Adipose tissue (tissue), 3 donors: ENCODE results near the gene BDKRB2. TPM values are rescaled to one million over a fixed set of nuclear protein-coding genes. Genes with fewer than 3 reads are reported as not detected.

Experiments
- H3K27ac ChIP-seq: one replicate; pipeline ENCODE4 v1.5.1; 2013; ENCODE audit warnings: low read depth, low read length
- WGBS, 3 donors: extraction: QIAGEN DNeasy Blood & Tissue Kit; methylation state at CpG; one replicate each; pipeline ENCODE4 v1.1.7; 2013; 5-methylcytosine and 5-hydroxymethylcytosine counted together
- polyA plus RNA-seq, 3 donors: library from polyadenylated mRNA; stranded (reverse); fragments of 200-250 nt; gene quantifications; one replicate each; pipeline ENCODE4 v1.2.3, GENCODE V29; 2013
- donor health status: healthy with polysubstance abuse.
- donor health status: Bipolar disorder and iron deficiency.
- donor health status: healthy.

Gene BDKRB2
- polyA plus RNA-seq, 3 donors: 4.2 to 22.6 (median 9.4) TPM

DNA sequence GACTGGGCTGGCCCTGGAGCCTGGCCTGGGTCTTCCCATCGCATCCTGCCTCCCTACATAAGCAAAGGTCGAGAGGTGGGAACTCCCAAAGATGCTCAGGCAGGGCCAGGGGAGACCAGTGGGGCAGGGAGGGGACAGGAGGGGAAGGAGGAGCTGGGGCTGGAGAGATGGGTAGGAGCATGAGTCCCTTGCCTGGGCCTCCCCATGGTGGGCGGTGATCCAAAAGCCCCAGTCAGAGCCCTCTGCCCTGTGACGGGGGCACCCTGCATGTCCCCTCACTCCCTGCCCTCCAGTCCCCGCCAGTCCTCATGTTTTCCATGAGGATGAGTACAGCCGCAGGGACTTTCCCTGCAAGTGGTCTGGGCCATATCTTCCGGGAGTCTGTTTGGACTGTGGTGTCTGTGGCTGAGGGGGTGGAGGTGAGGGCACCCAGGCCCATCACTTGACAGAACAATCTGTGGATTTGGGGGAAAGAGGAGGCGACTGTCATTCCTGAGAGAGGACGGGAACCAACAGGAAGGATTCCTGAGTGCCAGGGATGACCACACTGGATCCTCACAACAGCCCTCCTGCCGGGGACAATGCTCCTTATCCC is 9.3 kb downstream of the BDKRB2 start:
- H3K27ac ChIP-seq: no peak overlapping the region
- WGBS, 3 donors: 84 to 87% (median 84%) methylated on average over 10 of the region's 10 CpGs

DNA sequence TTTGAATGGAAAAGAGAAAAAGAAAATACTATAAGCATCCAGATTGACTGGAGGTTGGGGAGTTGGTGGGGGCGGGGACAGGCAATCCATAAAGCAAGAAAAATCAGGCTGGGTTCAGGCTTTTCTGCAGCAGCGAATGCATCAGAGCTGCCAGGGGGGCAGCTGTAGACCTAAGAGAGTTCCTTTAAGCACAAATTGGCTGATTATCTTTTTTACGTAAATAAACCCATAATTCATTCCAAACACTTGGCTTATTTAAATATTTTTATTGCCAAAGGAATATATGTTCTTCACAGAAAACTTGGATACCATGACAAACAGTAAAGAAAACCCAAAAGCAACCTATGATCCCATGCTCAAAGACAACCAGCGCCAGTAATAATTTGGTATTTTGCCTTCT is 10.2 kb downstream of the BDKRB2 start:
- no peak overlapping the region for H3K27ac ChIP-seq
- 72 to 89% (median 86%) methylated on average over 4 of the region's 4 CpGs for WGBS, 3 donors

DNA sequence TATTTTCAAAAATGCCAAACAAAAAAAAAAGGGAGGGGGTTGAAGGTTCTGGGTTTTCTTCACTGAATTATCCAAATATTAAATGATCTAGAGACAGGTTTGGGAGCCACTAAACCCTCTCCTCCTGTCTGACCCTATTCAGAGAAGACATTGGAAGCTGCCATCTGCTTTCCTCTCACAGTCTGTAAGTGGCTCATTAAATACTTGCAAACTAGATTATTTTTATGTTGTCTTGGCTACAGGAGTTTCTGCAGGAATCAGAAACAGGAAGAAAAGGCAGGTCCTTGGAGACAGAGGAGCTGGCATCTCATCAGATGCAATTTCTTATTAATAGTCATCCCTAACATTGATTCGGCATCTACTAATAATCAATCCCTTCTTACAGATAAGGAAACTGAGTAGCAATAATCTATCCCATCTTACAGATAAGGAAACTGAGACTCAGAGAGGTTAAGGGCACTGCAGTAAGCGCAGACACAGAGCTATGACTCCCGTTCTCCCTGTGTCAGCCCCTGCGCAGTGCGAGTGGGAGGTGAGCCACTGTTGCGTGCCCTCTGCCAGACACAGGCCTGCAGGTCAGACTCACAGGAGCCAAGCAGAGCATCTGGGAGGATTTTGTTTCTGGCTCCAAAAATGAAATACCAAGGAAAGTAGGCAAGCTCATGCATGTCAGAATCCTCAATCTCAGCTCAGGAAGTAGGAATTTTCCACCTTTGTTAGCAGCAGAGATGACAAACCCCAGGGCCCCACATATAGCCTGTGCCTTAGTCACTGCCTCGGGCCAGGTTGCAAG is 11.0 kb downstream of the BDKRB2 start:
- no peak overlapping the region for H3K27ac ChIP-seq
- WGBS, 3 donors: 70 to 84% (median 75%) methylated on average over 7 of the region's 7 CpGs

DNA sequence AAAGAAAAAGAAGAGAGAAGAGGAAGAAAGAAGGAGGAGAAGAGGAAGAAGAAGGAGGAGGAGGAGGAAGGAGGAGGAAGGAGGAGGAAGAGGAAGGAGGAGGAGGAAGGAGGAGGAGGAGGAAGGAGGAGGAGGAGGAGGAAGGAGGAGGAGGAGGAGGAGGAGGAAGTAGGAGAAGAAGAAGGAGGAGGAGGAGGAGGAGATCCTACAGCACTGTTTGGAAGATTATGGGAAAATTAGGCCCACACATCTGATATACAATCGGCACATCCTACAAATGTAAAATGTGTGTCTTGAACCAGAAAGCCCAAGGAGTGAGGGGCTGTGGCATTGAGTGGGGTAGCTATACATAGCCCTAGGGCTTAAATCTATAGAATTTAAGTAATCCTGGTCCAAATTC is 12.0 kb downstream of the BDKRB2 start:
- no peak overlapping the region for H3K27ac ChIP-seq
- 90 to 95% (median 90%) methylated on average over 1 of the region's 1 CpG for WGBS, 3 donors

DNA sequence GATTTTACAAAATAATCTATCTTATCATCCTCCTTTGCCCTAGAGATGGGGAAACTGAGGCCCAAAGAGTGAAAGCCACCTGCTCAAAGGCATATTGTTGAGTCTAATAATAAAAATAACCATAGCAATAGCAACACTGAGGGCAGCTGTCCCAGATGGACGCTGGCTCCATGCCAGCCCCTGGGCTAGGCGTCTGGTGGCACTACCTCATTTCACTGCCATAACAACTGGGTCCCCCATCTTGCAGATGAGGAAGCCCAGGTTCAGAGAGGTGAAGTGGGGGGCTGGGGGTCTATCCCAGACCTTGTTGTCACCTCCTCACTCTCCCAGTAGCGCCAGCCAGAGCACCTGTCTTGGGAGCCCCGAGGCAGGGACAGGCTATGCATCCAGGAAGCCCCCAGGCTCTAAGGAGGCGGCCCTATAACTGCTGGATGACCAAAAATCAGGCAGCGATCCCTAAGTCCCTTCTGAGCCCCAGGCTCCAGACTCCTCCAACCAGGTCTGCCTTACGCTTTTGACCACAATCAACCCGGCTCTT is 12.8 kb downstream of the BDKRB2 start:
- no peak overlapping the region for H3K27ac ChIP-seq
- 77 to 84% (median 81%) methylated on average over 8 of the region's 8 CpGs for WGBS, 3 donors

DNA sequence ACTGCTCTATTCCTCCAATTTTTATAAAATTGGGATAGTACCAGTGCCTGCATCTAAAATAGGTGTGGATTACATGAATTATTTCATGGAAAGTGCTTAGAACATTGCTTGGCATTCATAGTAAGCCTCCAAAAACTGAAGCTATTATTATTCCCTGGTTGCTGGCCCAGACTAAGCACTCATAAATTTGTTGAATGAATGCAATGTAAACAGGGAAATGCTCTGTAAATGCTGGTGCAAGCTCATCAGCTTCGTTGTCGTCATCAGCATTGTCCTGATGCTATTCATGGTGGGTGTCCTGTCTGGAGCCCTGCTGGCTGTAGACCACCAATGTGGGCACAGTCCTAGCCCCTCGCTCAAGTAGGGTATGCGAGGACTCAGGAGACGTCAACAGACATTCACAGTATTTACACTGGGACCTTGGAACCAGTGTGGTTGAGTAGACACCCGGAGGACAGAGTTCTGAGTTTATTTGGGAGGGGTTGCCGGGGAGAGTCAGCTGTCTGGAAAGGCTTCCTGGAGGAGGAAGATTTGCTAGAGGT is 16.5 kb downstream of the BDKRB2 start:
- WGBS, 3 donors: 77 to 88% (median 85%) methylated on average over 7 of the region's 7 CpGs
- no peak overlapping the region for H3K27ac ChIP-seq

DNA sequence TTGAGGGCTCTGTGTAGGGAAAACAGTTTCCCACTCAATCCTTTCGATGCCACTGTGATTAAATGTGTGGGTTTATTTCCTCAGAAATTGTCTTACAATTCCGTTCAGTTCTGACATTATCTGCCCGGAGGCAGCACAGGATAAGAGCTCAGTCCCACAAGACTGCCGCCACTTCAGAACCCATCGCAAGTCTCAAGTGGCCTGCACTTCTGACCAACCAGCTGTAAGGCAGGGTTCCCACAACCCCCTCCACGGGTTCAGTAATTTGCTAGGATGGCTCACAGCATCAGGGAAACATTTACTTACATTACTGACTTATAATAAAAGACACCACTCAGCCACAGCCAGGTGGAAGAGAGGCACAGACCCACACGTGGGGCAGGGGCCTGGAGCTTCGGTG is 17.2 kb downstream of the BDKRB2 start:
- H3K27ac ChIP-seq: no peak overlapping the region
- 74 to 84% (median 80%) methylated on average over 8 of the region's 8 CpGs for WGBS, 3 donors

DNA sequence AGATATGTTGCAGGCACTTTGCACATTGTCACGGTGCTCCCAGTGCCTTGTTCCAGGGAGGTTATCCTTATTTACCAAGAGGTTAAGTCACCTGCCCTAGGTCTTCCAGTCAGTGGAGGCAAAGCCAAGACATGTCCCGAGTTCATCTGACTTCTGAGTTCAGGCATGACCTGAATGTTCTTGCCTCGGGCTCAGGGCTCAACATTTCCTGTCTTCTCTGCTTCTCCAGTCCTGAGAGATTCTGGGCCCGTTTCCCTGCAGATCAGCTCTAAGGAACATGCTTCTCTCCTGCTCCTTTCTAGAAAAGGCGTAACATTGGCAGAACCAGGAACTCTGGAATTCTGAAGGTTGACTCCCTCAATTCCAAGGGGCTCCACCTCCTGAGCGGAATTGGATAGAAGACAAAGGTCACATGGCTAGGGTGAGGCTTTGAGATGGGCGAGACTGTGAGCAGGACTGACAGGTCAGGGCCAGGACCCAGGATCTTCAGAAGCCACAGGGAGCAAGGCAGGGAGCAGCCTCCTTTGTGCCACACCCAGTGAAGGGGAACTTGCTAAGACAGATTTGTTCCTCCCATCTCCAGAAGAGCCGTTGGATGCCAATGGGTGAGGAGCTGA is 19.9 kb downstream of the BDKRB2 start:
- 53 to 74% (median 54%) methylated on average over 8 of the region's 8 CpGs for WGBS, 3 donors
- no peak overlapping the region for H3K27ac ChIP-seq

DNA sequence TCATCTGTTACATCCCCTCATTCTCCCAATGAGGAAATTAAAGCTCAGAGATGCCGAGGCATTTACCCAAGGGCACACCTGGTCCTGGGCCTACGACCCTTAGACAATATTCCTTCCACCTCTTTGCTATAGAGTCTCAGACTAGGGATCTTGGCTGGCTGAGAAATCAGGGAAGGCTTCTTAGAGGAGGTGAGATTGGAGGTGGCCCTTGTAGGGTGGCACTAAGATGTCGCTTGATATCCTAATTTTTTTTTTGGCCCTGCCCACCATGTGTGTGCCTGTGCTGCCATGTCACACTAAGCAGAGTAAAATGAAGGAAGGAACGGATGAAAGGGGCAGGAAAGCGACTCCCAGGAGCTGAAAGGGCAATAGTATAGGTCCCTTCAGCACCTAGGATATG is 20.6 kb downstream of the BDKRB2 start:
- WGBS, 3 donors: 85 to 91% (median 91%) methylated on average over 5 of the region's 5 CpGs
- no peak overlapping the region for H3K27ac ChIP-seq

DNA sequence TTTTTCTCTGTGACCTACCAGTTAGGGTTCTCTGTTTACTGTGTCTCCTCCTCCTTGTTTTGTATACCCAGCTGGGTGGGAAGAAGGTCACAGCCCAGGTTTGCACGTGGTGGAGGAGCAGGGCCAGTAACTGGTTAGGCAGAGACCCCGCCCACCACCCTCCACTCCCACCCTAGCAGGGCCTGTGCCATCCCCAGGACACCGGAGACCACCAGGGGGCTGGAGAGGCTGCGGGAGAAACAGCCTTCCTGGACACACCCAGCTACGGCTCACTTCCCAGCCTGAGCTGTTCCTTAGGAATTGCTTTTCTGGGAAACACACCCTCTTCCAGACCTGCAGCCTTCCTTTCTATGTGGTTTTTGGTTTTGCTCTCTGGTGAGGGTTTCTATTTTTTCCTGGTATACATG is 21.1 kb downstream of the BDKRB2 start:
- no peak overlapping the region for H3K27ac ChIP-seq
- 24 to 42% (median 28%) methylated on average over 5 of the region's 5 CpGs for WGBS, 3 donors

DNA sequence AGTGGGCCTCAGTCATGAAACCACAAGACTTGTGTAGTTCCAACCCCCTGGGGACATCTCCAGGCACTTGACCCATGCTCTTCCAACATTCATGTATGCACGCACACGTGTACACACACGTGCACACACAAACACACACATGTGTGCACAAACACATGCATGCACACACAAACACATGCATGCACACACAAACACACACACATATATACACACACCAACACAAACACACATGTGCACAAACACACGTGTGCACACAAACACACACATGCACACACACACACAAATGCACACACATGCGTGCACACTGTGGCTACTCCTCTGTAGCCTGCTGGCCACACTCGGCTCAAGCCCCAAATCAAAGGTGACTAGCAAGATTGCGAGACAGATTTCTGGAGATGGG is 22.8 kb downstream of the BDKRB2 start:
- H3K27ac ChIP-seq: no peak overlapping the region
- 81 to 89% (median 88%) methylated on average over 7 of the region's 7 CpGs for WGBS, 3 donors

DNA sequence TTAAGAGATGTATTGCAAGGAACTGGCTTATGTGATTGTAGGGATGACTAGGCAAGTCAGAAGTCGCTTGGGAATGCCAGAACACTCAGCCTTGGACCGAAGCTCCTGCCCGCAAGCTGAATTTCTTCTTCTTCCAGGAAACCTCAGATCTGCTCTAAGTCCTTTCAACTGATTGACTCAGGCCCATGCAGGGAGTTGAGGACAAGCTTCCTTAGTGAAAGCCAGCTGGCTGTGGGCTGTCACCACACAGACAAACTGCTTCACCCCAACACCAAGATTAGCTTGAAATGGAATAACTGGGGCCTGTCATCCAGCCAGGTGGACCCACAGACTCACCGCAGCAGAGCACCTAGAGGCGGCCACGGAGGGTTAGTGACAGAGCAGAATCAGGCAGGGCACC is 24.7 kb downstream of the BDKRB2 start:
- WGBS, 3 donors: 84 to 95% (median 92%) methylated on average over 6 of the region's 6 CpGs
- no peak overlapping the region for H3K27ac ChIP-seq

DNA sequence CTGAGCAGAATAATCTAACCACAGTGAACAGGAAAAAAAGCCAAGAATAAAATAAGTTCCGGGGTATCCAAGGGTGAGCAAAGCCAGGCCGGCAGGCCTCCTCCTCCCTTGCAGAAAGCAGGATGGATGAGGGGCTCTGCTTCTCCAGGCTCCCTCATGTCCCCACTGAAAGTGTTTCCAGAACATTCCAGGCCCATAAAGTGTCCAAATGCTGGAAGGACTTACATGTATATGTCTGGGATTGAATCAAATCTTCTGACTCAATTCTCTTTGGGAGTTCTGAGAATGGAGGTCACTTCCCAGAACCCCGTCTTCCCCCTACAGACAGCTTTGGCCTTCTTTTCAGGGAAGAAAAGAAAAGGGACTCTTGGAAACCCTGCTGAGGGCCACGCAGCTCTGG is 26.4 kb downstream of the BDKRB2 start:
- WGBS, 3 donors: 61 to 87% (median 73%) methylated on average over 4 of the region's 4 CpGs
- H3K27ac ChIP-seq: no peak overlapping the region

DNA sequence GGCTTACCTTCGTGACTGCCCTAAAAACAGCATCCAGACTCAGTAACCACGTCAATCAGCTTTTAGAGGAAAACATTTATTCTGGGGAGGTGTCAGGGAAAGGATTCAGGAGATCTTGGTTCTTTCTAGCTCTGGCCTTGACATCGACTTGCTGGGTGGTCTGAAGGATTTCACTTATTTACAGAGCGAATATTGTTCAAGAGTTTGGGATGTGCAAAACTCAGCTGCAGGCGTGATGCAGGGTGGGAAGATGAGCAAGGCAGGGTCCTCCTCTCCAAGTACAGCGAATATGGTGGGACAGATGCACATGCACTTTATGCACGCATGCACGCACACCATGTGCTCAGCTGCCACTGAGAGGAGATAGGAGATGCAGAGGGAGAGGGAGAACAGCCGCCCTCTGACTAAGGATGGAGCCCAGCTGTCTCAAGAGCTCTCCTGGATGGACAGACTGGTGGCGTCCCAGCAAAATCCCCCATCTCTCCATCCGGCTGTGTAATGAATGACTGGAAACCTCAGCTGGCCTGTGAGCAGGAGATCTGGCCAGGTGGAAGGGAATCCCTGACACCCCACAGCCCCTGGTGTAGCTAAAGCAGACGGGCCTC is 27.0 kb downstream of the BDKRB2 start:
- no peak overlapping the region for H3K27ac ChIP-seq
- WGBS, 3 donors: 84 to 86% (median 86%) methylated on average over 12 of the region's 12 CpGs

DNA sequence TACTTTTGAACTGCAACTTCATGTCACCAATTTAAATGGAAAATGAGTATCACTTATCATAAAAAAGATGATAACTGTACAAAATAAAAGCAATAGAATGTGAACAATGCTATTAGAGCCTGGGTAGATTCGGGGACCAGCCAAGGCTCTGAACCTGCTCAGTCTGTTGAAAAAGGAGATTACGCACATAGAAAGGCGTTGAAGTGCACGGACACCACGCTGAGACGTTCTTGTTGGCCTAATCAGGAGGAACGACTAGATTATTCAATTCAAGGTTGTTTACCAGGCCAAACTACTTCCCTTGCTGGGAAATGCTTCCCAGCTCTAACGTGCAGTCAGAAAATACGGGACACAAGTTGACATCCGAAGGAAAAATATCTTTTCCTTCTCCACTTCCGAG is 27.9 kb downstream of the BDKRB2 start:
- 73 to 77% (median 74%) methylated on average over 11 of the region's 11 CpGs for WGBS, 3 donors
- no peak overlapping the region for H3K27ac ChIP-seq

DNA sequence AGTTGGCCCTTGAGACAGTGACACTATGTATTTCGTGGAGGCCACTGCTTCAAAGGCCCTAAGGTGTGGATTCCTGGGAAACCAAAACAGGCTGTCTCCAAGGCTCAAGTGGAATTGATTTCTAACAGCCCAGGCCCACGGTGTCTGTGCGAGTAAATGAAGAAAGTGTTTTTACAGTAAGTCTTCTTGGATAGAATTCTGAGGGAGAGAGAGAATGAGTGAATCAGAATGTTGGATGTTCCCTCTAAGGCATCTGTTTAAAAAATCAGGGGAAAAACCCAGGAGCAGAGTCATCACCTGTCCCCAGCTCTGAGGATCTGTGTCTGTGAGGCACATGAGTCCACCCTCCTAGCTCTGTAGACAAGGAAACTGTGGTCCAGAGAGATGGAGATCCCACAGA is 29.0 kb downstream of the BDKRB2 start:
- H3K27ac ChIP-seq: no peak overlapping the region
- WGBS, 3 donors: 65 to 73% (median 73%) methylated on average over 3 of the region's 3 CpGs

DNA sequence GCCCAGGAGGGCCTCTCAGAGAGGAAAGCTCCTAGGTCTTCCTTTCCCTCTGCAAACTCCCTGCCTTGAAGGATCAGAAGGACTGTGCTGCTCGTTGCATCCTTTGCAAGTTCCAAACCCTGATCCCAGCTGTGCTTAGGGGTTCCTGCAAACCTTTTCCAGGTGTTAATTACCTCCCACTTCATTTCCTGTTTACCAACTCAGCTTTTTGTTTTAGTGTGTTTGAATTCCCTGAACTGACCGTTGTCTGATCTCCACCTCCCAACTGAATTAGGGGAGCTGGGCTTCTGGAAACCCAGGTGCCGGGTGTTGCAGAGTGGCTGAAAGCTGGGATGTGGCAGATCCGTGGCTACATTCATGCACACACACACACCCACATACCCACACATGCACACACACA is 30.8 kb downstream of the BDKRB2 start:
- 63 to 64% (median 63%) methylated on average over 4 of the region's 4 CpGs for WGBS, 3 donors
- H3K27ac ChIP-seq: no peak overlapping the region

DNA sequence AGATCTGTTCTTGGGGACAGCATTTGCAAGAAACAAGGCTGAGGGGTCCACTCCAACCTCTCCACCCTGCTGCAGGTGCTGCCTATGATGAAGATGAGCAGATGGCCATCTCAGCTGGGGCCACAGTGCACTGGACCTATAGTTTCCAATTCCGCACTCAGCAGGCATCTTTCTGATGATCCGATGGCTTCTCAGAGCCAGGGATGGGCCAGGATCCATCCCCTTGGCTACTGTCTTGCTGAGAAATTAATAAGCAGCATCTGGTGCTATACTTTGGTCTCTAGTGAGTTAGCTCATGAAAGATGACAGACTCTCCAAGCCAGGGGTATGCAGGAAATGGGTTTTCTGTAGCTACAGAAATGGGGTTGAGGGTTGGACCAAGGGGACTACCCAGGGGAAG is 33.0 kb downstream of the BDKRB2 start:
- 90 to 92% (median 91%) methylated on average over 2 of the region's 2 CpGs for WGBS, 3 donors

More for the DNA sequence above, 33.0 kb downstream of the BDKRB2 start:
- no peak overlapping the region for H3K27ac ChIP-seq
